Esophagus squamous epithelium (tissue), 4 donors: ENCODE results near the gene DCC.

Experiments used
- CTCF ChIP-seq, 6 experiments: fragments of 450-650 bp in 4 of 6; fragments of 200-600 bp in 2 of 6; sonication (generic) in 2 of 6; IDR thresholded peaks; one replicate each; pipeline ENCODE4 v1.5.1; 2016 to 2019; ENCODE audit warnings: antibody characterized with exemption in 6 of 6, mild to moderate bottlenecking in 4 of 6, moderate library complexity in 4 of 6
- POLR2A ChIP-seq, 4 donors: fragments of 450-650 bp; IDR thresholded peaks; one replicate each; pipeline ENCODE4 v1.6.1; 2017; ENCODE audit warnings: antibody characterized with exemption in 4 of 4, mild to moderate bottlenecking in 4 of 4, moderate library complexity in 3 of 4

DNA sequence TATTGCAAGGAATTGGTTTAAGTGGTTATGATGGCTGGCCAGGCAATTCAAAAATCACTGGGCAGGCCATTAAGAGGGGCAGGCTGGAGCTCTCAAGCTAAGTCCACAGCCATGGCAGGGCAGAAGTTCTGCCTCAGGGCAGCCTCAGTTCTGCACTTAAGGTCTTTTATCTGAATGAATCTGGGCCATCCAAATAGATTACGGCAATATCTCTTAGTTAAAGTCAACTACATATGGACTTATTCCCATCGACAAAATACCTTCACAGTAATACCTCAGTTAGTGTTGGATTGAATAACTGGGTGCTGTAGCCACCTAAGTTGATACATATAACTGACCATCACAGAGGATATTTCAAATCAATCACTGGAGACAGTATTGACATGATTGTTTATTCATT is 979.6 kb downstream of the DCC start:
- TF ChIP-seq CTCF (IDR thresholded peaks at IDR 0.05) (no peak), POLR2A (IDR thresholded peaks at IDR 0.05) (no peak)
